COLO829 (cell line): ENCODE measurements around the gene TLX3.

Source experiments
- DNase-seq: peaks from one replicate; pipeline ENCODE4 v3.0.0; 2012; ENCODE audit warnings: low spot score

TLX3 gene

DNA sequence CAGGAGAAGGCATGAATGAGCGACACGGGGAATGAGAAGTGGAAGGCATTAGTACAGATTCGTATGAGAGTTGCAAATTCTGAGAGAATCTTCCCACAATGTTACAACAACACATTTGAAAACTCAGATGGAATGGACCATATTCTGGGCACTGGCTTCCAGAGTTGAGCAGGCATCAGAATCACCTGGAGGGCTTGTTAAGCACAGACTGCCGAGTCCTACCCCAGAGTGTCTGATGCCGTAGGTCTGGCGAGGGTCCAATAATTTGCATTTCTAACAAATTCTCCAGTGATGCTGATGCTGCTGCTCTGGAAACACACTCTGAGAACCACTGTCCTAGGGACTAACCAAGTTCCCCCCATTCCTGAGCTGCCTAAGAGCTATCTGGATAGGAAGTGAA, 2.9 kb upstream of the TLX3 start:
- DNase-seq, result no peak

DNA sequence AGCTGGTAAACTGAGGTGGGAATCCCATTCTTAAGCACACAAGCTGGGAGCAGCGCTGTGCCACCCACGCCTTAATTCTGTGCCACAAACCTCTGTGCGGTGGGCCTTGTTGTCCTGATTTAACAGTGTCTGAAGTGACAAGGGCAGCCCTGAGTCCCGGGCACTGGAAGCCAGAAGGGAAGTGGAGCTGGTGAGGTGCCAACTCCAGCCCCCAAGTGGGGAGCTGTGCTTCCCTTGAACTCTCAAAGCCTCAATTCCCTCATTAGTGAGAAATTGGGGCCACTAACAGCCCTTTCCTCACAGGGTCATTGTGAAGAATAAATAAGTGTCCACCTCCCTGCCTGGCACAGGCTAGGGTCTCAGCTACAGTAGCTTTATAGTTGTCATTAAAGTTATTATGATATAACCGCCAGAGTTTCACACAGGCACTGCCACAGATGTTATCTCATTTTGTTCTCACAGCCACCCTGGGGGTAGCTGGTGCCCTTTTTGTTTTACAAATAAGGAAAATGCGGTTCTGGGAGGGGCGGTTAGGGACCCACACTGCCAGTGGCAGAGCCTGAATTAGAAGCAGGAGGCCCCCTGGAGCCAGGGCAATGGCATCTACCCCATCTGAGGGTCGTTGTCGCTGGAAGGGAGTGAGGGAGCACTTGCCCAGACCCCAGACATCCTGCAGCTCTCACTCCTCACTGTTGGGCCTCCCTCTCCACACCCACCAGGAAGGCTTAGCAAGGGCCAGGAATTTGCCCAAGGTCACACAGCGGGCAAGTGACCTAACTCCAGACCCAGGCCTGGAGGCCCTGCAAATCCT, 2.1 kb upstream of the TLX3 start:
- no peak for DNase-seq

DNA sequence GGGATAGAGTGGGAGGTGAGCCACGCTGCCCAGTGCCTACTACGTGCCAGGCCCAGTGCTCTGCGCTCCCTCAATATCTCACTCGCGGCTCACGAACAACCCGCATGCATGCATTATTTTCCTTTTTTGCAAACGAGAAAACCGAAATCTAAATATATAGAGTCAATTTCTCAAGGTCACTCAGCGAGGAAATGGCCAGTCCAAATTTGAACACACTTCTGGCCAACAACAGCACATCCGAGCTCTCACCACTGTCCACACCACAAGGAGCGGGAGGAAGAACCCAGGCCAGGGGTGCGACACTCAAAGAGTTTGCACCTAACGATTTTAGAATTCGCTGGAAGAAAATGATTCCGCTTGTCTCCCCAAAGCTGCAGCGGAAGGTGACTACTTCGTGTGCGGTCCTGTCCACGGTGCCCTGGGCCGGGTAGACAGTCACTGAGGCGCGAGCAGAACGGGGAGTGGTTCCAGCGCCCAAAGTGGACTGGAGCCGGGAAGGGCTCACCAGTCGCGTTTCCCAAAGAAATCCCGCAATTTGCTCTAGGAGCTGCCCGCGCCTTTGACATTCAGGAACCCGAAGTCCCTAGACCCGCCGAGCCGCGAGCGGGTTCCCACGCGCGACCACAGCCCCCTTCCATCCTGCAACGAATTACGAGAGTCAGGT, 1.1 kb upstream of the TLX3 start:
- no peak for DNase-seq

DNA sequence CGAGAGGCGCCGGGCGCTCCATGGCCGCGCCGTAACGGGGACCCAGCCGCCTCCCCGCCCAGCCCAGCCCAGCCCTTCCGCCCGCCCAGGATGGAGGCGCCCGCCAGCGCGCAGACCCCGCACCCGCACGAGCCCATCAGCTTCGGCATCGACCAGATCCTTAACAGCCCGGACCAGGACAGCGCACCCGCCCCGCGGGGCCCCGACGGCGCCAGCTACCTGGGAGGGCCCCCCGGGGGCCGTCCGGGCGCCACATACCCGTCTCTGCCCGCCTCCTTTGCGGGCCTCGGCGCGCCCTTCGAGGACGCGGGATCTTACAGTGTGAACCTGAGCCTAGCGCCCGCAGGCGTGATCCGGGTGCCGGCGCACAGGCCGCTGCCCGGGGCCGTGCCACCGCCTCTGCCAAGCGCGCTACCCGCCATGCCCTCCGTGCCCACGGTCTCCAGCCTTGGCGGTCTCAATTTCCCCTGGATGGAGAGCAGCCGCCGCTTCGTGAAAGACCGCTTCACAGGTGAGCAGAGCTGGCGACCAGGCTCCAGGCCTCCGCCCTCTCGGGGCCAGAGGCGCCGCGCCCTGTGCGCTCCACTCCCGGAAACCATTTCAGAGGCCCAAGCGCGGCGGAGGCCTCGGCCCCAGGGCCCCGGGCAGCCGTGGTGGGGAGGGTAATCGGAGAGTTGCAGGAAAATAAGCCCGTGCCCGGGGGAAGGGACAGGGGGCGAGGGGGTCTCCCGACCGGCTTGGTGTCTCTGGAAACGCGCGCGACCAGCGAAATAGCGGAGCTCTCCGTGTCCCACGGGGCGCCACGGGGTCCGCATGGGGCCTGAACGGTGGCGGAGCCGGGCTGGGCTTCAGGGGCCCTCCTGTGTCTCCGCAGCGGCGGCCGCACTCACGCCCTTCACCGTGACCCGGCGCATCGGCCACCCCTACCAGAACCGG, 496 bp downstream of the TLX3 start:
- DNase-seq, result no peak

DNA sequence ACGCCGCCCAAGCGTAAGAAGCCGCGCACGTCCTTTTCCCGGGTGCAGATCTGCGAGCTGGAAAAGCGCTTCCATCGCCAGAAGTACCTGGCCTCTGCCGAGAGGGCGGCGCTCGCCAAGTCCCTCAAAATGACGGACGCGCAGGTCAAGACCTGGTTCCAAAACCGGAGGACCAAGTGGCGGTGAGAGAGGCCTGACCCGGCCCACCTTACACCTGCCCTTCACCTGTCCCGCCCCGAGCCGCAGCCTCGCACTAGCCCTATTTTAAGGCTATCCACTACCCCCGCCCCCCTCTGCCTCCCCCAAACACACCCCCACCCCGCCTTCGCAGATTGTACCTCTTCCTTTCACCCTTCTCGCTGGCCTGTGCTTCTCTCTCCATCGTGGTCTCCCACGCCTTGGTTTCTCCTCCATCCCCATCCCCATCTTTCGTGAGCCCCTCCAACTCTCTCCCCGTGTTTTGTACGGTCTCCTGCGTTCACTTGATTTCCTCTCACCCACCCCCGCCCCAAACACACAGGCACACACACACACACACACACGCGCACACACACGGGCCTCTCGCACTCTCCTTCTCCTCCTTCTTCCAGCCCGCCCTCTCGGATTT, 1.3 kb downstream of the TLX3 start:
- no peak for DNase-seq

DNA sequence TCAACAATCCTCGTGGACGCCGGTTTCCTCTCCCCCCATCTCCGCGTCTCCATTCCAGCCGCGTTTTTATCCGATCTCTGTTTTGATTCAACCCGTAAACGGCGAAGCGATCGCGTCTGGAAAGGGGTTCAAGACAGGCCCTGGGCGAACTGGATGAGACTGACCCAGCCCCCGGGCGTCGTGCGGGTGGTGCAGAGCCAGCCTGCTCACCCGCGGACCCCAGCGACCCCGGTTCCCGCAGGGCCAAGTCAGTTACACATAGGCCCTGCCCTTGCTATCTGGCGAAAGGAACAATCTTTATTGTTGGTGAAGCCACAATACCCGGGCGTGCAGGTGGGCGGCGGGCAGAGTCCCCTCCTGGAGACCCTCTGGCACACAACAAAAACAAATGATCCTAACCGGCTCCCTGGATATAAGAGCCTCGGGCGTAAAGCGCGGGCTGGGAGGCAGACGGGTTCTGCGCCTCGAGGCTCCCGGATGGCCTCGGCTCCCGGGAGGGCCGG, 1.8 kb downstream of the TLX3 start:
- no peak for DNase-seq

DNA sequence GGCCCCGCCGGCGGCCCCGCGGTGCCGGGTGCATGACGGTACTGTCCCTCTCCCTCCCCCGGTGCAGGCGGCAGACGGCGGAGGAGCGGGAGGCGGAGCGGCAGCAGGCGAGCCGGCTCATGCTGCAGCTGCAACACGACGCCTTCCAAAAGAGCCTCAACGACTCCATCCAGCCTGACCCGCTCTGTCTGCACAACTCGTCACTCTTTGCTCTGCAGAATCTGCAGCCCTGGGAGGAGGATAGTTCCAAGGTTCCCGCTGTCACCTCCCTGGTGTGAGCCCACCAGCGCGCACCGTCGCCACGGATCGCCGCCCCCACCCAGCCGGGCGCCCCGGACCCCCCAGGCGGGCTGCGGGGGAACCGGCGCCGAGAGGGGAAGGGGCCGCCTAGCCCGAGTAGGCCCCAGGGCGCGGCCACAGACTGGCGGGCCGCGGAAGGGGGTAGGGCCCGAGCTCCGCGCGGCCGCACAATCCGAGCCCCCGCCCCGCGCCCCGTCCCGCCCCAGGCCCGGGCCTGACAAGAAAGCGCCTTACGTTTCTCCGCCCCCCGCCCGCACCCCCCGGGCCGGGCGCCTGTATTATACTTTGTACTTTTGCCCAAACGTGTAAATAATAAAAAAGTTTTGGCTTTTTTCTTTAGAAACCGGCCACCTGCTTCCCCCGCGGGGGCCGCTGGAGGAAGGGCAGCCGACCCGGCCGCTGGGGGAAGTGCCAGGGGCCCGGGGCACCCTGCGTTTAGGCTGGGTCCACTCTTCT, 2.5 kb downstream of the TLX3 start:
- DNase-seq, result no peak

DNA sequence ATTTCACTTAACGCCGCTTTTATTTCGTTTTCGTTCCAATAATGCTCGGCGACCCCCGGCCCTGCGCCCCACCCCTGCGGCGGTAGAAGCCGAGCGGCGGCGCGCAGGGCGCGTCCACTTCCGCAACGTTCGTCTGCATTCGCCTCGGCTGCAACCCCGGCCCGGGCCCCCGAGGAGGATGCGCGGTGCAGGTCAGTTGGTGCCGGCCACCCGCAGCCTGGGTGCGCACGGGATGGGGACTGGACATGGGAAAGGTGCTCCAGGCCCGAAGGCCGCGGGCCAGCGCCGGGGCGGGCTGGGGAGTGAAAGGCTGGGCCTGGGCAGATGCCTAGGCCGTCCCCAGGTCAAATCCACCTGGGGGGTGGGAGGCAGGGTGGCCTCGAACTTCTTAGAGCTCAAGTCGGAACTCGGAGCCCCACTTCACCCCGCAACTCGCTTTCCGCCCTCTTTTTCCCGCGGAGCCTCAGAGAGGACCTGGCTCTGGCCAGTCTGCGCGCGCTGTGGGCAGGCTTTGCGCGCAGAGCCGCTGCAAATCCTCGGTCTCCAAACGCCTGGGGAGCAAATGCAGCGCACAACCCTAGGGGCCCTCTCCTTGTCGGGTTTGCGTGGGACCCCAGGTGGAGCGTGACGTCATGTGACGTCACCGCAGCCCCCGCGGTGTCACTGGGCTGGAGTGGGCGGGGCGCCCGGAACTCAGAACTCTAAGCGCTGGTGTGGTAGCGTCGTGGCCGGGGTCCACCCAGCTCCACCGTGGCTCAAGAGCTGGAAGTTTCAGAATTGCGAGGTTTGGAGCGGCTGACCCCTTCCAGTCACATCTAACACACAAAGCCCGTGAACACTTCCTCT, 3.3 kb downstream of the TLX3 start:
- DNase-seq, result no peak

DNA sequence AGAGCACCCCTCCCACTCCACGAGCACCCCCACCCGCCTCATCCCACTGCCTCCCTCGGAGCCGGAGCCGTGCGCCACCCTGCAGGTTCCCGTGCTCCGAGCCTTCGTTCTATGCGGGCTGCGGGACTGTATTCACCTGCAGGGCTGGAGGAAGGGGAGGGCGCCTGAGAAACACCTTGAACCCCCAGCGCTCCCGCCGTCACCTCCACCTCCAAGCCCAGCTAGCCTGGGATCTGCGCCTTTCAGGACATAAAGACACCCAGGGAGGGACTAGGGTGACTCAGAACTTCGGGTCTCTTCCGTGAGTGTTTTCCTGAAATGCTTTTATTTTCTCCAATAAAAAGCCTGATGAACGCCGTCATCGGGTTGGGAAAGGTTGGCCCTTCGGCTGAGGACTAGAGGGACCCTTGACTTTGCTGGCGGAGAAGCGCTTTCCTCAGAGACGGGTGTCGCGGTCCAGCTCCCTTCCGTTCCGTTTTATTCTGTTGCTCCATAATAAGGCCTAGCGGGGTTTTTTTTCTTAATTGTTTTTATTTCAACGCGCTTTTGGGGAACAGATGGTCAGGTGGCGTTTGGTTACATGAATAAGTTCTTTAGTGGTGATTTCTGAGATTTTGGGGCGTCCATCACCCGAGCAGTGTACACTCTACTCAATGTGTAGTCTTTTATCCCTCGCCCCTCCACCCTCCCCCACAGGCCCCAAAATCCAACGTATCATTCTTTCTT, 4.6 kb downstream of the TLX3 start:
- no peak for DNase-seq

DNA sequence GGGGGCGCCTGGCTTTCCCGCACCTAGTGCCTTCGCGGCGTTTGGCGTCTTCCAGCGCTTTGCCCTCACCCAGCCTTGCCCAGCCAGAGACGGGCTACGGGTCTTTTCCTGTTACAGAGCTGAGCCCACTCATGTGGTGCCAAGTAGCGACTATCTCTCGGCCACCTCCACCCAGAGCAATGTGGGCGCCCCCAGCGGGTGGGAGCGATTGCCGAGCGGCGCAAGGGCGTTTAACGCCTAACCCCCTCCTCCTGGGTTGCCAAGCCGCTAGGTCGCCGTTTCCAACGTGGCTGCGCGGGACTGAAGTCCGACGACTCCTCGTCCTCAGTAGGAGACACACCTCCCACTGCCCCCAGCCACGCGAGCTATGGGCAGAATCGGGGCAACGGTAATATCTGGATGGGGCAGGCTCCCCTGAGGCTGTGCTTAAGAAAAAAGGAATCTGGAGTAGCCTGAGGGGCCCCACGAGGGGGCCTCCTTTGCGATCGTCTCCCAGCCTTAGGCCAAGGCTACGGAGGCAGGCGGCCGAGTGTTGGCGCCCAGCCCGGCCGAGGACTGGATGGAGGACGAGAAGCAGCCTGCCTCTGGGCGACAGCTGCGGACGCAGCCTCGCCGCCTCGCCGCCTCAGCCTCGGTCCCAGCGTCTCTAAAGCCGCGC, 5.8 kb downstream of the TLX3 start:
- DNase-seq, result no peak

DNA sequence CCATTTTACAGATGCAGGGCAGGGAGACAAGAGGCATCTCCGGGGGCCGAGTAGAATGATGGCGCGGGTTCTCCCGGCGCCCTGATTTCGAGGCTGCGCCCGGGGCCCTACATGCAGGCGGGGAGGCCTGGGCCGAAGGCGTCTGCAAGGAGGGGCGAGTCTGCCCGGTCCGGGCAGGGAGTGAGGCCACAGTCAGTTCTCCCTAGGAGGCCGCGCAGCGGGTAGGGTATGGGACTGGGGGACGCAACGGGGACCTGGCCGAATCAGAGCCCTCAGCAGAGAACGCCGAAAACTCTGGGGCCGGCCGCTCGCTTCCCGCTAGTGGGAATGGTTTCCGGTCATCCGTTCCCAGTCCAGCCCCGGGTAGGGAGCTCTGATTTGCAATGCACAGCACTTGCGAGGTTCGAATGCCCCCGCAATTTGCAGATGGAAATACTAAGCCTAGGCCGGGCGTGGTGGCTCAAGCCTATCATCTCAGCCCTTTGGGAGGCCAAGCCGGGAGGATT, 6.4 kb downstream of the TLX3 start:
- DNase-seq, result no peak

DNA sequence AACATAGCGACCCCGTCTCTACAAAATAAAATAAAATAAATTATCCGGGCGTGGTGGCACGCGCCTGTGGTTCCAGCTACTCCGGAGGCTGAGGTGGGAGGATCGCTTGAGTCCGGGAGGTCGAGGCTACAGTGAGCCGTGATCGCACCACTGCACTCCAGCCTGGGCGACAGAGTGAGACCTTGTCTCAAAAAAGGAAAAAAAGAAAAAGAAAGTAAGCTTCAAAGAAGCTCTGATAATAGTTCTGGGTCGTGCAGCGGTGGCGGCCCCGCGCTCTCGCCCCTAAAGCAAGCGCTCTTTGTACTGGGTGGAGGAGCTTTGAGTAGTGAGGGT, 6.8 kb downstream of the TLX3 start:
- no peak for DNase-seq

DNA sequence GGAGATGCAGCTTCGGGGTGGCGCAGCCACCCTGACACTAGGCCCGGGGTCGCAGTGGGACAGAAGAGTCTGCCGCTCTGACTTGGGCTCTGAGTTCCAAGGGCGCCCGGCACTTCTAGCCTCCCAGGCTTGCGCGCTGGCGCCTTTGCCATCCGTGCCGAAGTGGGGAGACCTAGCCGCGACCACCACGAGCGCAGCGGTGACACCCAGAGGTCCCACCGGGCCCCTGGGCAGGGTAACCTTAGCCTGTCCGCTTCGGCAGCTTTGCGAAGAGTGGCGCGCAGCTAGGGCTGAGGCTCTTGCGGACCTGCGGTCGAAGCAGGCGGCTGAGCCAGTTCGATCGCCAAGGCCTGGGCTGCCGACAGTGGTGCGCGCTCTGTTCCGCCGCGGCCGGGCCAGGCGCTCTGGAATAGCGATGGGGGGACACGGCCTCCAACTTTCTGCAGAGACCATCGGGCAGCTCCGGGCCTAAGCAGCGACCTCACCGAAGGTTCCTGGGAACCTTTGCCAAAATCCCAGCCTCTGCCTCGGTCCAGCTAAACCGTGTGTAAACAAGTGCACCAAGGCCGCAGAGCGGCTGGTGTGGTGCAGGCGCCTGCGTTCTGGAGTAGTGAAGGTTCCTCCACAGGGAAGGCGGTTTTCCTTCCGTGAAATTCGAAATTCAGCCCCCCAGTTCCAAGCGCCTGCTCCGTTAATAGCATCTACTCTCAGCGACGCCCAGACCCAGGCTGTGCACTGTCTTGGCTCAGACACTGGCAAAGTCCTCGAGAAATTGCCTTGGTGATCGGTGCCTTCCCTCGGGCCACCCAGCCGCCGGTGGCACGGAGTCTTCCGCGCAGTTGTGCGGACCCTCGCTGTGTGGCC, 7.4 kb downstream of the TLX3 start:
- no peak for DNase-seq

DNA sequence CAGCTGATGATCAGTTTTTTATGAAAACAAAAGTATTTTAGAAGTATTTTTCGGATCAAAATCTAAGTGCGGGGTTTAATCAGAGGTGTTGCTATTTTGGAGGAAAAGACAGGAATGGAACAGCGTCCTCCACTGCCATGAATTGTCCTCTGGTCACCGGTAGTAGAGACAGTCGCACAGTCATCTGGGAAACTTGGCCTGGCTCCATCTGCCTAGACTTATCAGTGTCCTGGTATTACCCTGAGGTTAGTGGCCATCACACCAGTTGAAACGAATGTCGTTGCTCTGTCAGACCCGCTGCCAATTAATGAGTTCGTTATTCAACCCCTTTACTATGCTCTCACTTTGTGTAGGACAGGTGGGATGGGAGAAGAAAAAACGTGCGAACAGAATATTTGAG, 8.2 kb downstream of the TLX3 start:
- DNase-seq, result no peak

DNA sequence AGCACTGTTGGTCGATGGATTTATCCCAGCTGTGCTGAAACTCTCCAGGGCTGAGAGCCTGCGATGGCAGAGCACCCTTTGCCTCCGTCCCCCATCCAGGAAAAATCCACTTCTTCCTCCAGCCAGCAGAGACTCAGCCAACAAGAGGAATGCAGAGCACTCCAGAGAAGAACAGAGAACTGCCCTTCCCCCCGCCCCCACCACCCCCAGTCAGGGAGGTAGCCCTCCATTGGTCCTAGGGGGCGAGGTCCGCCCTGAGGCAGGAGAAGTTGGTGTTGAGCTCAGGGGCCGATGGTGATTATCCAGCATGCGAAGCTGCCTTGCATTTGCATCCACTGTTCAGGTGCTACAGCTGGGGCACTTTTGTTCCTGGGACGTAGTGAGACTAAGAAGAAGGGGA, 9.0 kb downstream of the TLX3 start:
- no peak for DNase-seq

DNA sequence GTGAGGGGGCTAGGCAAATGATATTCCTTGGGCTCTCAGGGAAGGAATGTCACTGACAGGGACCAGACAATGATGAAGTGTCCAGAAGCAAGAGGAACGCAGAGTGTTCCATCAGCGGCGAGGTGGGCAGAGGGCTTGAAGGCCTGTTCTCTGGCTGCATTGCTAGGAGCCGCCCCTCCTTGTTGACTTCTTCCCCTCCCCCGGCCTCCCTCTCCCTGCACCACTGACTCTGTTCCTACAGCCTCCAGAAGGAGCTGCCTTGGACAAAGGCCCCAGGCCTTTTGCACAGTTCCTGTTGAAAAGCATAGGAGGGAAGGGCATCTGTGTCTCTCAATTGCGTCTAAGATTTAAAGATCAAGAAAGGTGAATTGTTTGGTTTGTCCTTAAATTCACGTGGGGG, 12.4 kb downstream of the TLX3 start:
- no peak for DNase-seq

DNA sequence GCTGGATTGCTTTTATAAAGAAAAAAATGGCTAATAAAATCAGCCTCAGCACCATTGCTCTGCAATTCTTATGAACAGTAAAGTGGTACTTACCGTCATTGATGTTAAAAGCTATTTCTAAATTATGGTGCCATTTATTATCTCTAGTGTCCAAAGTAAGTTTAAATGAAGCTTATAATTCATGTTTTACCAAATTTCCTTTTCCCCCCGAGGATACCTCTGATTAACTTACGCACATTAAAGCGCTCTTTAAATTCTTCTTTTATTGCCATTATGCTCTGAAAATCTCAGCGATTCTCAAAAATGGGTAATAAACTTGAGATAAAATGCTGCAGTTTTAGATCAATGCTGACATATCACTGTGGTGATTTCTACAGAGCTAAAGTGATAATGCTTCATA, 13.5 kb downstream of the TLX3 start:
- DNase-seq, result no peak

DNA sequence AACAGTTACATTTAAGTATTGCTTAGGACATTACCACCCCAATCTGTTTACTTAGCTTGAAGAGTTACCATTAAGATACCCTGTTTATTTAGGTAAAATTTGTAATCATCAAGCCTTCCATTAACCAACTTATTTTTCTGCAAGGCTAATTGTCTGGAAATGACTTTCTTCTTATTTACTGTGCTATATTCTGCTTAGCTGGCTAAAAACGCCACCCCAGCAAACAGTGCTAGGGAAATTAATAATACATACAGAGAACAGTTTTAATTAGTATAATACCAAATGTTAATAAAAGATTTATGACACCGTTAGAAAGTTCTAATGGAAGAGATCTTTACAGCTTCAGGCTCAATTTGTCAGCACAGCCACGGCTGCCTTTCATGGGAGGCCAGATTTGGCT, 14.0 kb downstream of the TLX3 start:
- DNase-seq, result no peak
